ENCODE measurements around the gene SCN1B.

The SCN1B gene

DNA sequence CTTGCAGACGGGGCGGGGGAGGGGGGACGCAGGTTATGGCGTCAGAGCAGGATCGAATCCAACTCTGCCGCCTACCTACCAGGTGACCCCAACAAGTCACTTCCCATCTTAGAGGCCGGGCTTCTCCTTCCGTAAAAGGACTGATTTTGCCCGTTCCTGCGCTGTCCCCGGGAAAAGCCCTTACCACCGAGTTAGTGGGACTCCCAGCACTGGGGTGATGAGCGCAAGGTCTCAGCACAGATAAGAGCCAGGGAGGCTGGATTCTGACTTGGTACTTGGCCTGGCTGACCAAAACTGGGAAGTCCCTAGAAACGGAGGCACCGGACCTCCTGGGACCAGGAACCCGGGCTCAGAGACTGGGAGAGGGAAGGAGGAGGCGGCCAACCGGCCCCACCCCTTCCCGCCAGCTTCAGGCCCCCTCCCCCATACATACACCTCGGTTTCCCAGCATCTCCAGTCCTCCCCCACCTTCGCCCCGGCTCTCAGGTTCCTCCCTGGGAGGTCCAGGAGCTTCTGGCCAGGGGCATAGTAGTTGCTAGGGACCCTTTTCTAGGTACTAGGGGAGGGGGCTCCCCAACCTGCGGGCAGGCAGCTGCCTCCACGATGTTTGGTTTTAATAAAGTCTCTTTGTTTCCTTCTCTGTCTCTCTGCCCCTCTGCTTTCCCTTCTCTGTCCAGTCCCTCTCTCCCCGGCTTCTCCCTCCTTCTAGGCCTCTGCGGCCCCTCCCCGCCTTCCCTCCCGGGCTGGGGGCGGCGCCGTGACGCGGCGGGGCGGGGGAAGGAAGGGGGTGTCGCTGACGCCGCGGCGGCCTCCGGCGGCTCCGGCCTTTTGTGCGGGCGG is 30.6 kb upstream of the SCN1B start, which contains the start of gene GRAMD1A:
TSS of gene GRAMD1A (plus strand) at position 826 of the 840 bp plus-strand sequence. CDS start 156 bp downstream, outside the sequence.
- Histone ChIP-seq H3K79me2 (ENCODE audit: insufficient read depth, low read length) (peaks cover 53% of the 10 kb centered on the region), H4K20me1 (ENCODE audit: insufficient read depth, low read length, poor library complexity, severe bottlenecking) (peaks cover 40% of the 10 kb centered on the region), H3K4me1 (ENCODE audit: insufficient read depth, low read length, poor library complexity, severe bottlenecking) (peaks cover 41% of the 10 kb centered on the region), H3K4me2 (ENCODE audit: low read depth, low read length, poor library complexity, severe bottlenecking) (peak within 1 kb of the TSS; percentile 87), H3K36me3 (ENCODE audit: insufficient read depth, low read length) (no peaks in the 10 kb centered on the region; the same call in 1 of the 2 replicates), H3F3A (ENCODE audit: low read depth) (0 out of 2 replicates have a peak, but pooled peaks cover 6% of the 10 kb centered on the region), H3K4me3 (ENCODE audit: low read length, poor library complexity, severe bottlenecking) (peak within 1 kb of the TSS; percentile 79), H3K9ac (ENCODE audit: low read depth, low read length, poor library complexity, severe bottlenecking) (peak within 1 kb of the TSS; percentile 95), H2AFZ (ENCODE audit: low read length) (peak within 1 kb of the TSS; percentile 58), H3K9me2 (replicated peaks; ENCODE audit: low read depth, low read length) (no peaks in the 10 kb centered on the region), H3K9me3 (ENCODE audit: insufficient read depth, low read depth, low read length) (no peaks in the 10 kb centered on the region), H3K27me3 (ENCODE audit: insufficient read depth, low read length, poor library complexity, severe bottlenecking) (no peaks in the 10 kb centered on the region)
- no peak for TF ChIP-seq EZH2phosphoT487 (IDR thresholded peaks at IDR 0.05; ENCODE audit: borderline replicate concordance)
- TF ChIP-seq, protein P1, sequence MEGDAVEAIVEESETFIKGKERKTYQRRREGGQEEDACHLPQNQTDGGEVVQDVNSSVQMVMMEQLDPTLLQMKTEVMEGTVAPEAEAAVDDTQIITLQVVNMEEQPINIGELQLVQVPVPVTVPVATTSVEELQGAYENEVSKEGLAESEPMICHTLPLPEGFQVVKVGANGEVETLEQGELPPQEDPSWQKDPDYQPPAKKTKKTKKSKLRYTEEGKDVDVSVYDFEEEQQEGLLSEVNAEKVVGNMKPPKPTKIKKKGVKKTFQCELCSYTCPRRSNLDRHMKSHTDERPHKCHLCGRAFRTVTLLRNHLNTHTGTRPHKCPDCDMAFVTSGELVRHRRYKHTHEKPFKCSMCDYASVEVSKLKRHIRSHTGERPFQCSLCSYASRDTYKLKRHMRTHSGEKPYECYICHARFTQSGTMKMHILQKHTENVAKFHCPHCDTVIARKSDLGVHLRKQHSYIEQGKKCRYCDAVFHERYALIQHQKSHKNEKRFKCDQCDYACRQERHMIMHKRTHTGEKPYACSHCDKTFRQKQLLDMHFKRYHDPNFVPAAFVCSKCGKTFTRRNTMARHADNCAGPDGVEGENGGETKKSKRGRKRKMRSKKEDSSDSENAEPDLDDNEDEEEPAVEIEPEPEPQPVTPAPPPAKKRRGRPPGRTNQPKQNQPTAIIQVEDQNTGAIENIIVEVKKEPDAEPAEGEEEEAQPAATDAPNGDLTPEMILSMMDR (conservative IDR thresholded peaks at IDR 0.05; ENCODE audit: low read length) = no peak

DNA sequence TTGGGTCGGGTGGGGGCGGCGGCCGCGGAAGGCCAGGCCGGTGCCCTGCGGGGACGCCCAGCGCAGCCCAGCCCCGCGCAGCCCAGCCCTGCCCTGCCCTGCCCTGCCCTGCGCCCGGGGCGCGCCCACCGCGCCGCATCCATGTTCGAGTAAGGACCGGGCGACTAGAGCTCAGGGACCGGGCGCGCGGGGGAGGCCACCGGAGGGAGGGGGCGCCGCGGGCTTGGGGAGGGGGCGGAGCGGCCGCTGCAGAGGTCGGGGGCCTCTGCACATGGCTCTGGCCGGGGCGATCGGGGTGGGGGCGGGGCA is 30.0 kb upstream of the SCN1B start:
- H4K20me1 ChIP-seq (ENCODE audit: insufficient read depth, low read length, poor library complexity, severe bottlenecking) = peaks cover 46% of the 10 kb centered on the region
- peaks cover 41% of the 10 kb centered on the region for H3K4me1 ChIP-seq (ENCODE audit: insufficient read depth, low read length, poor library complexity, severe bottlenecking)
- no peak overlapping the region for H2AFZ ChIP-seq (ENCODE audit: low read length)
- H3K36me3 ChIP-seq (ENCODE audit: insufficient read depth, low read length) = no peaks in the 10 kb centered on the region; the same call in 1 of the 2 replicates
- H3K9me2 ChIP-seq (replicated peaks; ENCODE audit: low read depth, low read length) = no peaks in the 10 kb centered on the region
- TF ChIP-seq, protein P1 (conservative IDR thresholded peaks at IDR 0.05; ENCODE audit: low read length) = no peak
- no peak for TF ChIP-seq EZH2phosphoT487 (IDR thresholded peaks at IDR 0.05; ENCODE audit: borderline replicate concordance)
- peak overlapping the region; percentile 79 for H3K4me3 ChIP-seq (ENCODE audit: low read length, poor library complexity, severe bottlenecking)
- H3K27me3 ChIP-seq (ENCODE audit: insufficient read depth, low read length, poor library complexity, severe bottlenecking) = no peaks in the 10 kb centered on the region
- peak overlapping the region; percentile 87 for H3K4me2 ChIP-seq (ENCODE audit: low read depth, low read length, poor library complexity, severe bottlenecking)
- H3K79me2 ChIP-seq (ENCODE audit: insufficient read depth, low read length) = peaks cover 59% of the 10 kb centered on the region
- peak overlapping the region; percentile 95 for H3K9ac ChIP-seq (ENCODE audit: low read depth, low read length, poor library complexity, severe bottlenecking)
- H3F3A ChIP-seq (ENCODE audit: low read depth) = 0 out of 2 replicates have a peak, but pooled peaks cover 6% of the 10 kb centered on the region
- no peaks in the 10 kb centered on the region for H3K9me3 ChIP-seq (ENCODE audit: insufficient read depth, low read depth, low read length)

DNA sequence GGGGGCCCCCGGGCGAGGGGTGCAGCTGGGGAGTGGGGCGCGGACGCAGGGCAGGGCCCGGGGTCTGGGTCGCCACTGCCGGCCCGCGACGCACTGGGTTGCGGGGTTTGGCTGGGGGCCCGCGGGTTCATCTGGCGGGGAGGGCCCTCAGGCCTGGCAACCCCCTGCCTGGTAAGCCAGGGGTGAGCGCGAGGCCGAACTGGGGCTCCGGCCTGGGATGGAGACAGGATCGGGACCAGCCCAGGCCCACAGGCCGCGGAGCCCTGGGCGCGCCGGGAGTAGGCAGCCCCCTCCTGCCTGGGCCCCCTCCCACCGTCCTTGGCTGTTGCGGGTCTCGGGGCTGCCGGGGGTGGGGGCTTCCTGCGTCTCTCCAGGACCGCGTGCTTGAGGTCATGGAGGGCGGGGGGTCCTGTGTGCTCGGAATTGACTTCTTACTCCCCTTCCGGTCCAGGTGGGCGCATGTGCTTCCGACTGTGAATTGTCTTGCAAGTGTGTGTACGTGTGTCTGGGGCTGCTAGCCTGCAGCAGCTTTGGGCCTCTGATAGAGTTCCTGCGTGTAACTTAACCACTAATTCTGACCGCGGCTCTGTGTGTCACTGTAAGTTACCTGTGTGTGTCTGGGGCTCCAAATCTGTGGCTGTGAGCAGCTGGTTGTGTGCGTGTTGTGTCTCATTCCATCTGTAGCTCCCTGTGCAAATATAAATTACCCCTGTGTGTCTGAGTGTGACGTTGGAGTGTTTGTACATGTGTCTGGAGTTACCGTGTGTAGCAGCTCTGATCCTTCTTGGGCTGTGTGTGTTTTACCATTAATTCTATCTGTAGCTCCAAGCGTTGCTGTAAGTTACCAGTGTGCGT is 29.4 kb upstream of the SCN1B start:
- H3K4me3 ChIP-seq (ENCODE audit: low read length, poor library complexity, severe bottlenecking) = peak overlapping the region; percentile 79
- no peaks in the 10 kb centered on the region; the same call in 1 of the 2 replicates for H3K36me3 ChIP-seq (ENCODE audit: insufficient read depth, low read length)
- H3K4me2 ChIP-seq (ENCODE audit: low read depth, low read length, poor library complexity, severe bottlenecking) = peak overlapping the region; percentile 87
- H3K9ac ChIP-seq (ENCODE audit: low read depth, low read length, poor library complexity, severe bottlenecking) = peak overlapping the region; percentile 95
- H3F3A ChIP-seq (ENCODE audit: low read depth) = 0 out of 2 replicates have a peak, but pooled peaks cover 6% of the 10 kb centered on the region
- peaks cover 65% of the 10 kb centered on the region for H3K79me2 ChIP-seq (ENCODE audit: insufficient read depth, low read length)
- peaks cover 51% of the 10 kb centered on the region for H4K20me1 ChIP-seq (ENCODE audit: insufficient read depth, low read length, poor library complexity, severe bottlenecking)
- no peak overlapping the region for H2AFZ ChIP-seq (ENCODE audit: low read length)
- peaks cover 41% of the 10 kb centered on the region for H3K4me1 ChIP-seq (ENCODE audit: insufficient read depth, low read length, poor library complexity, severe bottlenecking)
- H3K9me2 ChIP-seq (replicated peaks; ENCODE audit: low read depth, low read length) = no peaks in the 10 kb centered on the region
- H3K27me3 ChIP-seq (ENCODE audit: insufficient read depth, low read length, poor library complexity, severe bottlenecking) = no peaks in the 10 kb centered on the region
- TF ChIP-seq, protein P1 (conservative IDR thresholded peaks at IDR 0.05; ENCODE audit: low read length) = no peak
- TF ChIP-seq EZH2phosphoT487 (IDR thresholded peaks at IDR 0.05; ENCODE audit: borderline replicate concordance) = no peak
- H3K9me3 ChIP-seq (ENCODE audit: insufficient read depth, low read depth, low read length) = no peaks in the 10 kb centered on the region
